DOHH2 (cell line): ENCODE measurements around the gene ZNF142.

Experiments used
- CTCF ChIP-seq: fragments of 200-600 bp; sonication (generic); IDR thresholded peaks from one replicate; pipeline ENCODE4 v1.5.1; 2014; ENCODE audit warnings: antibody characterized with exemption, mild to moderate bottlenecking, low read depth, low read length; ENCODE audit not compliant: poor library complexity, severe bottlenecking
- EZH2phosphoT487 ChIP-seq: fragments of 200-600 bp; sonication (generic); IDR thresholded peaks from 2 replicates; pipeline ENCODE4 v1.6.1; 2017; ENCODE audit warnings: borderline replicate concordance, mild to moderate bottlenecking, antibody characterized with exemption, low read length, moderate library complexity, mixed read lengths

- TF ChIP-seq CTCF (no peak), EZH2phosphoT487 (no peak)
Measured at GRCh38 chr2:218679119-218679518, 19.7 kb upstream of the ZNF142 start.
